GM19240 (cell line): ENCODE data around the gene COL6A2.
"Not testable (repeated sequence)": the region's sequence is repeated elsewhere in the genome, so short reads cannot be mapped to it uniquely, and the experiment has no call there.

Experiments
- DNase-seq: peaks from one replicate; pipeline ENCODE4 v3.0.0; 2011; ENCODE audit warnings: low spot score; ENCODE audit not compliant: insufficient read length

Gene COL6A2

GRCh38 chr21:46097336-46098293 lies at the start of gene COL6A2:
TSS of gene COL6A2 (plus strand) at chr21:46098112.
- no peak for DNase-seq

- no peak for DNase-seq
Observed at GRCh38 chr21:46048926-46049889, 48.7 kb upstream of the COL6A2 start.

GRCh38 chr21:46049890-46050667 lies 47.8 kb upstream of the COL6A2 start:
- DNase-seq = no peak

GRCh38 chr21:46050668-46051378 lies 47.1 kb upstream of the COL6A2 start:
- no peak for DNase-seq

- DNase-seq = no peak
Observed at GRCh38 chr21:46051379-46051770, 46.5 kb upstream of the COL6A2 start.

GRCh38 chr21:46051821-46052675 lies 45.9 kb upstream of the COL6A2 start:
- DNase-seq = no peak

GRCh38 chr21:46052703-46053651 lies 44.9 kb upstream of the COL6A2 start:
- DNase-seq = no peak

GRCh38 chr21:46054031-46054430 lies 43.9 kb upstream of the COL6A2 start:
- DNase-seq = no peak

GRCh38 chr21:46054451-46054881 lies 43.4 kb upstream of the COL6A2 start:
- DNase-seq = no peak

GRCh38 chr21:46055863-46056281 lies 42.0 kb upstream of the COL6A2 start:
- no peak for DNase-seq

GRCh38 chr21:46056450-46056903 lies 41.4 kb upstream of the COL6A2 start:
- DNase-seq = no peak

GRCh38 chr21:46057111-46057709 lies 40.7 kb upstream of the COL6A2 start:
- no peak for DNase-seq

GRCh38 chr21:46057710-46058241 lies 40.1 kb upstream of the COL6A2 start:
- DNase-seq = no peak

GRCh38 chr21:46058431-46059145 lies 39.3 kb upstream of the COL6A2 start:
- DNase-seq = no peak

- DNase-seq = no peak
Observed at GRCh38 chr21:46059195-46059594, 38.7 kb upstream of the COL6A2 start.

- not testable (repeated sequence) for DNase-seq
Observed at GRCh38 chr21:46059711-46060455, 38.0 kb upstream of the COL6A2 start.
